Measurements from ENCODE around the gene CAV2. TPM values are rescaled to one million over a fixed set of nuclear protein-coding genes. Genes with fewer than 3 reads are reported as not detected.

Gene CAV2
- total RNA-seq, 1 donor from 2014 or later, result 150 TPM

DNA sequence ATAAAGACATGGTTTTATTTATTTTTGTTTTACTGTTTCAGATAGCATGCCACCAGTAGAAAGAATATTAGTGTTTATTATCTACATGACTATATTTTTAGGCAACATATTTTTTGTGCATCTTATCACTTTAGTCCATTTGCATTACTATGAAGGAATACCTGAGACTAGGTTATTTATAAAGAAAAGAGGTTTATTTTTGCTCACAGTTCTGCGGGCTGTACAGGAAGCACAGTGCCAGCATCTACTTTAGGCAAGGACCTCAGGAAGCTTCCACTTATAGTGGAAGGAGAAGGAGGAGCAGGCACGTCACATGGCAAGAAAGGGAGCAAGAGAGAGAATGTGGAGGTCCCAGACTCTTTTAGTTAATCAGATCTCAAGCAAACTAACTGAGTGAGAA is 5.7 kb downstream of the CAV2 start:
- DNase-seq (ENCODE audit: low read depth) (no peak), FAIRE-seq (no peak)
- H3K27me3 ChIP-seq (ENCODE audit: control insufficient read depth, insufficient read depth, low read length), result no peaks in the 10 kb centered on the region
- TF ChIP-seq, protein P1, sequence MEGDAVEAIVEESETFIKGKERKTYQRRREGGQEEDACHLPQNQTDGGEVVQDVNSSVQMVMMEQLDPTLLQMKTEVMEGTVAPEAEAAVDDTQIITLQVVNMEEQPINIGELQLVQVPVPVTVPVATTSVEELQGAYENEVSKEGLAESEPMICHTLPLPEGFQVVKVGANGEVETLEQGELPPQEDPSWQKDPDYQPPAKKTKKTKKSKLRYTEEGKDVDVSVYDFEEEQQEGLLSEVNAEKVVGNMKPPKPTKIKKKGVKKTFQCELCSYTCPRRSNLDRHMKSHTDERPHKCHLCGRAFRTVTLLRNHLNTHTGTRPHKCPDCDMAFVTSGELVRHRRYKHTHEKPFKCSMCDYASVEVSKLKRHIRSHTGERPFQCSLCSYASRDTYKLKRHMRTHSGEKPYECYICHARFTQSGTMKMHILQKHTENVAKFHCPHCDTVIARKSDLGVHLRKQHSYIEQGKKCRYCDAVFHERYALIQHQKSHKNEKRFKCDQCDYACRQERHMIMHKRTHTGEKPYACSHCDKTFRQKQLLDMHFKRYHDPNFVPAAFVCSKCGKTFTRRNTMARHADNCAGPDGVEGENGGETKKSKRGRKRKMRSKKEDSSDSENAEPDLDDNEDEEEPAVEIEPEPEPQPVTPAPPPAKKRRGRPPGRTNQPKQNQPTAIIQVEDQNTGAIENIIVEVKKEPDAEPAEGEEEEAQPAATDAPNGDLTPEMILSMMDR (IDR thresholded peaks at IDR 0.05; ENCODE audit: insufficient read depth, low read length, severe bottlenecking), result no peak
- H3K4me3 ChIP-seq (ENCODE audit: low read depth, low read length), result no peak overlapping the region
- peaks cover 4% of the 10 kb centered on the region for H3K36me3 ChIP-seq (ENCODE audit: control insufficient read depth, insufficient read depth, low read length)

DNA sequence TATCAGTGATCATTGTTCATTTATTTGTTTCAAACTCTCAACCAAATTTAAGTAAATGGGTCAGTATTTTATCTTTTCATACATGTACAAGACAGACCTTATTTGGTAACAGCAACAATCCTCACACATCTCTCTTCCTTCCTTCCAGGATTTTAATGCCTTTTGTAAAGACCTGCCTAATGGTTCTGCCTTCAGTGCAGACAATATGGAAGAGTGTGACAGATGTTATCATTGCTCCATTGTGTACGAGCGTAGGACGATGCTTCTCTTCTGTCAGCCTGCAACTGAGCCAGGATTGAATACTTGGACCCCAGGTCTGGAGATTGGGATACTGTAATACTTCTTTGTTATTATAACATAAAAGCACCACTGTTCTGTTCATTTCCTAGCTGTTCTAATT is 6.3 kb downstream of the CAV2 start:
- Histone ChIP-seq H3K4me3 (ENCODE audit: low read depth, low read length) (no peak overlapping the region), H3K36me3 (ENCODE audit: control insufficient read depth, insufficient read depth, low read length) (peaks cover 4% of the 10 kb centered on the region), H3K27me3 (ENCODE audit: control insufficient read depth, insufficient read depth, low read length) (no peaks in the 10 kb centered on the region)
- no peak for DNase-seq (ENCODE audit: low read depth)
- FAIRE-seq, result no peak
- TF ChIP-seq, protein P1 (IDR thresholded peaks at IDR 0.05; ENCODE audit: insufficient read depth, low read length, severe bottlenecking), result no peak

DNA sequence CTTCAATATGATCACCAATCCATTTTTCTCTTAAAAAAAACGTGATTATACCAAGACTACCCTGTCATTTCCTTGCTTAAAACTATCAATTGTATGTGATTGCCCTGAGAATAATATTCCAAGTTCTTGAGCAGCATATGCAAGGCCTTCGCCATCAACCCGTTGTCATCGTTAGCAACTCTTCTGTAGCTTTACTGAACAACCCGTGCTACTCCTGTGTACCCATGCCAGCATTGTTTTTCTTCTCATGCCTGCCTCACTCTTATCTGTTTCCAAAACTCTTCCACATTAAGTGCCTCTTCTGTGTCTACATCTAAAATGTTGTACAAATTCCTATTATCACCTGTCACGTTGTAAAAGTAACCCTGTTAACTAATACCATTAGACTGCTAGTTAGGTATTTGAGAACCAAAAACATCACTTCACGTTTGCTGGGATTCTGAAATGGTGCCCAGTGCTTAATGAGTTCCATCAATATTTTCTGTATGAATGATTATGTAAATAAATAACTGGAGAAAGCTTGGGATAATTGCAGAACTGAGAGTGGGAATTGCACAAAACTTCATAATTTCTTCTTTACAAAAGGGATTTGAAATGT is 10.5 kb downstream of the CAV2 start:
- Histone ChIP-seq H3K4me3 (ENCODE audit: low read depth, low read length) (no peak overlapping the region), H3K36me3 (ENCODE audit: control insufficient read depth, insufficient read depth, low read length) (peaks cover 2% of the 10 kb centered on the region), H3K27me3 (ENCODE audit: control insufficient read depth, insufficient read depth, low read length) (no peaks in the 10 kb centered on the region)
- TF ChIP-seq, protein P1 (IDR thresholded peaks at IDR 0.05; ENCODE audit: insufficient read depth, low read length, severe bottlenecking), result no peak
- FAIRE-seq (no peak), DNase-seq (ENCODE audit: low read depth) (no peak)

DNA sequence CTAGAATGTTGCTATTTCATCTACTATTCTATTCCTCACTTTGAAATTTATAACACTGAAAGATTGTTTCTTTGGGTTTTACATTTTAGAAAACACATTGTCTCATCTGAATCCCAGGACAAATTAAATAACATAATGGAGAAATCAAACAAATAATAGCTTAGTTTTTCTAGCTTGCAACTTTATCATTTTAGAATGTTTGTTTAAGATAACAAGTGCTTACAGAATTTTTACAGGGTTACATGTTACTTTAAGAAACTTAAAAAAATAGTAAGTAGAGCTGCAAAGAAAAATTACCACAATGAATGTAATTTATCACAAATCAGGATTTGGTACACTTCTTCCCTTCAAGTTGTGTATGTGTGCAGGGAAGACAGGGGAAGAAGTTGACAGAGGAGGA is 11.3 kb downstream of the CAV2 start:
- H3K27me3 ChIP-seq (ENCODE audit: control insufficient read depth, insufficient read depth, low read length), result no peaks in the 10 kb centered on the region
- DNase-seq (ENCODE audit: low read depth), result no peak
- peaks cover 2% of the 10 kb centered on the region for H3K36me3 ChIP-seq (ENCODE audit: control insufficient read depth, insufficient read depth, low read length)
- H3K4me3 ChIP-seq (ENCODE audit: low read depth, low read length), result no peak overlapping the region
- TF ChIP-seq, protein P1 (IDR thresholded peaks at IDR 0.05; ENCODE audit: insufficient read depth, low read length, severe bottlenecking), result no peak
- FAIRE-seq, result no peak

DNA sequence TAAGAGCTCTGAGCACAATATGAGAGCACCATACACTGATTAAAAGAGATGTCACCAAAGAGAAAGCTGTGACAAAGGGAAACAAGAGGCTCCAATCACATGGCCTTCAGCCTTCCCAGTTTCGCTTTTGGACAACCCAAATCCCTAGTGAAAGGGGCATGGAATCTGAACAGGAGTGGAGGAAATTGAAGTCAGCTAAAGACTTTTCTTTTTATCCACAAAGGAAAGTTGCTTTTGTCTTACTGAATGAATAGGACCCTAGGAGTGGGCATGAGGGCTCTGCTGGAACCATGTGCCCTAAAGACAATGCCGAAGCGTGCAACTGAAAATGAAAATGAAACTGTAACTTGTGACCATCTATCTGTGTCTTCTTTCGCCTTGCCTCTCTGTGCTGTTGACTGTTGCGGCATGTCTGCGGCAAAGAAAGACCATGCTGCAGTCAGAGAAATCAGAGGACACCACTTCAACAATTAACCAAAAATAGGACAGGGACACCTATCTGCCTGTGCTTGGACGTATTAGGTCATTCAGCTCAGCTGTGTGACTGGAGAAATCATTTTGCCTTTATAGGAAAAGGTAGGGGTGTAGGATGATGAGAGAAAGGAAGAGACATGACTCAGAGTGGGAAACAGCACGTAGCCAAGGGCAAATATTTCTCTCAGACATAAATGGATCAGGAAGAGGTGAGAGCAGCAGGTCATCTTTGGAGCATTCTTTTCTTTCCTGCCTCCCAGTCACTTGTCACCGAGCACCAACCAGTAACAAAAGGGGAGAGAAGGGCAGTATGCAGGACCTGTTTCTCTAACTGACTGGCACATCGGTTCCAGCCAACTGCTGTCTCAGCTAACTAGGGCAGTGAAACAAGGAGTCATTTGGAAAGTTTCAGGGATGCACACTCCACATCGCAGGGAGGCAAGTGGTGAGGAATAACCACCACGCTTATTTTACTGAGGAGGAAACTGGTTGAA is 12.3 kb downstream of the CAV2 start:
- peak overlapping the region; percentile 35 for H3K4me3 ChIP-seq (ENCODE audit: low read depth, low read length)
- FAIRE-seq, result peak; percentile 40

More for the DNA sequence above, 12.3 kb downstream of the CAV2 start:
- TF ChIP-seq, protein P1 (IDR thresholded peaks at IDR 0.05; ENCODE audit: insufficient read depth, low read length, severe bottlenecking), result no peak
- Histone ChIP-seq H3K27me3 (ENCODE audit: control insufficient read depth, insufficient read depth, low read length) (no peaks in the 10 kb centered on the region), H3K36me3 (ENCODE audit: control insufficient read depth, insufficient read depth, low read length) (no peaks in the 10 kb centered on the region)
- peak; percentile 91 for DNase-seq (ENCODE audit: low read depth)
